Measurements from ENCODE around the gene KBTBD8.

Gene KBTBD8

DNA sequence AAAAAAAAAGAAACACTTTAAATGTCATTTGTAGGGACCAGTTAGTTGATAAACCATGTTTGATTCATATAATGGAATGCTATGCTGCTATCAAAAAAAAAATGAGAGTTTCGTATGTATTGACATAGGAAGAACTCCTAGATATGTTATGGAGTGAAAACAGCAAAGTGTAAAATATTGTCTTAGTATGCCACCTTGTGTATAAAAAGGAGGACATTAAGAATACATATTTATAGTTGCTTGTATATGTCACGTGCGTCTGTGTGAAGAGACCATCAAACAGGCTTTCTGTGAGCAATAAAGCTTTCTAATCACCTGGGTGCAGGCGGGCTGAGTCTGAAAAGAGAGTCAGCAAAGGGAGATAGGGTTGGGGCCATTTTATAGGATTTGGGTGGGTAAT is 39.5 kb downstream of the KBTBD8 start:
- DNase-seq (ENCODE audit: low spot score), result no peak

DNA sequence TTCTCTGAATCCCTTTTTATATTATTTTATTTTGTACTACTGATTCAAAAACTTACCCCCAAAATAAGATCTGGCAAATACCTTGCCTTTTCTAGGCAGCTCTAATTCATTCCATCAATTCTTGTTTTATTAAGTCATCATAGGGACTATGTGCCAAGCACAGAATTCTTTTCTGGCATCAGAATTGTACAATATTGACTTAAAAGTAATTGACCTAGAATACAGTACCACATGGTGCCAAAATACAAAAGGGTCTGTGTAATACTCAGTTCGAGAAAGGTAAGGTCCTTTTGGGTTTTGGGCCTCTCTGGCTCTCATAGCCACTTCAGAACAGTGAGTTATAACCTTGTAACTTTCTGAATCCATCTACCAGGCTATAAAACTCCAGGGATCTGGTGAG is 46.2 kb downstream of the KBTBD8 start:
- no peak for DNase-seq (ENCODE audit: low spot score)

DNA sequence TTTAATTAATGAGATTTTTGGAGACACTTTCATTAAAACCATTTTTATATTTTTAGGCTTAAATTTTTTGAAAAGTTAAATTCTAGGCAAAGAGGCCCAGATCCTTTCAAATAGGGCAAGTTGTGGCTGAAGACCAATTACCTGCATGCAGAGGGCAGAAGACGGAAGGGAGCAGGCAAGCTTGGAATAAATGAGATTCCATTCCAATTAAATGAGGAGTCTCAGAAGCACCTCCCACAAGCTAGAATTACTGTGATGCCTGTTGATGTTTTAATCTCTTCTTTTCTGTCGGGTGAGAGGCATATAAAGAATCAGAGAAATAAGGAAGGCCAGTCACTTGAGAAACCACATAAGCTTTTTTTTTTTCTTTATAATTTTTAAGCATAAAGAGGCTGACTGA is 46.8 kb downstream of the KBTBD8 start:
- DNase-seq (ENCODE audit: low spot score), result no peak

DNA sequence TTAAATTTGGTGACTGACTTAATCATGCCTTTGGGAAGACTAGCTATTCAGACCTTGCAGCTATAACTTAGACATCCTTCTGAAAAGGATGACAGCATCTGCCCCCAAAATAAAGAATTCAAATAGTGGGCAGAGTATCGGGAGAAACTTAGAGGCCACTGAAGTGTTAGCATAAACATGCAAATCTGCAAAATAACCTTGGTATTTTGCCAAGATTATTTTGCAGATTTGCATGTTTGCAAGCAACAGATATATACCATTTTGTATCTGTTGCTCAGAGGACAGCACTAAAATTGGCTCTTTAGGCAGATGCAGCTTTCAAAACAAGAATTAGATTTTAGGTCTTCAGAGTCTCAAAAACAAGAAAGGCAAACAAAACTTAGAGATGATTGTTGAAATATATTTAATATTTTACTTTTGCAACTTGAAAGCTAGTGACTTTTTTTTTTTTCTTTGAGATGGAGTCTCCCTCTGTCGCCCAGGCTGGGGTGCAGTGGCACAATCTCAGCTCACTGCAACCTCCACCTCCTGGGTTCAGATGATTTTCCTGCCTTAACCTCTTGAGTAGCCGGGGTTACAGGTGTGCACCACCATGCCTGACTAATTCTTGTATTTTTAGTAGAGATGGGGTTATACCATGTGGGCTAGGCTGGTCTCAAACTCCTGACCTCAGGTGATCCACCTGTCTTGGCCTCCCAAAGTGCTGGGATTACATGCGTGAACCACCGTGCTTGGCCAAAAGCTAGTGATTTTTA is 47.8 kb downstream of the KBTBD8 start:
- no peak for DNase-seq (ENCODE audit: low spot score)

DNA sequence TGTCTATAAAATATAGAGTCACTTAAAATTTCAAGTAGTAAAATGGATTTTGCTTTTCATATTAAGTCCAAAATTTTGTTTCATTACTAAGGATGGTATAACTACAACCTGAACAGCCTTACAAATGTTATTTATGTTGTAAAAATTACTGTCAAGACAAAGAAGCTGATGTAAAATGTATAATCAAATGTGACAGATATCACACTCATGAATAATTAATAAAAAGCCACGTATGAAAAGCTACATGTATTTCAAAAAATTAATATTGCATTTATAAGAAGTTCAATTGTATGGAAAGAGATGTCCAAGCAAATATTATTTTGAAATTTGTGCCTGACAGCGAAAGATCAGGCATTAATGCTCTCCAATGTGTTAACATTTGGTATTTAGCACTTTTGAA is 48.9 kb downstream of the KBTBD8 start:
- no peak for DNase-seq (ENCODE audit: low spot score)

DNA sequence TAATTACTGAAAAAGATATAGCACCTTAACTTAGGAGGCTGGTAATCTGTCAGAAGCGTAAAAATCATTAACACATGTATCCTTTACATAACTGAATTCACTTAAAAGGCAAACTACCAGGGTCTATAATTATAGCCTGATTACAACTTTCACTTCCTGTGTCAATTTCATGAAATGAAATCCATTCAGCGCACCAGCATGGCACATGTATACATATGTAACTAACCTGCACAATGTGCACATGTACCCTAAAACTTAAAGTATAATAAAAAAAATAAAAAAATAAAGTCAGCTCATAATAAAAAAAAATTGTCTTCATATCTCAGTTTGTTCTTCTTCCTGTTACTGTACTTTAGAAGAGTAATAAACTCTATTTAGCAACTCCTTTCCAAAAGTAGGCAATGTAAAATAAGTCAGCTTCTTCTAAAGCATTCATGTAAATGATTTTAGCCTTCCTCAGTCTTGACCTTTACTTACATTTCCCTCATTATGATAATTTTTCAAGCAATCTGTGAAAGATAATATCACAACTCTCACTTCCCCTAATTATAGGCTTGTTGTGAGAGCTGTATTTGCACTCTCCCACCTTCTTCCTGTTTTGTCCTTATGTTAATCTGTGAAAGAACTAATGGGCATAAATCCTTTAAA is 50.1 kb downstream of the KBTBD8 start:
- DNase-seq (ENCODE audit: low spot score), result no peak

DNA sequence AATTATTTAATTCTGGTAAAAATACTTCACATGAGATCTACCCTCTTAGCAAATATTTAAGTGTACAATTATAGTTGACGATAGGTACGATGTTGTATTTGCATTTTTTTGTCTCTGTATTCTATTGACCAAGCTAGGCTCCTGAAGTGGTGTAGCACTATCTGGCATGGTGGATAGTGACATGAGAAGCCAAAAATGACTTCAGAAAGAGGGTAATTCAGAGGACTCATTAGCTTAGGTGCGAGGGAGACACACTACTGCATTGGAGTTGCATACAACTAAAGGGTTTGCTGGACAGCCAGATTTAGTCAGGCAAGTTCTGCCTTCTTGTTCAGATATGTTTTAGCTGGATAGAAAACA is 50.6 kb downstream of the KBTBD8 start:
- DNase-seq (ENCODE audit: low spot score), result no peak

DNA sequence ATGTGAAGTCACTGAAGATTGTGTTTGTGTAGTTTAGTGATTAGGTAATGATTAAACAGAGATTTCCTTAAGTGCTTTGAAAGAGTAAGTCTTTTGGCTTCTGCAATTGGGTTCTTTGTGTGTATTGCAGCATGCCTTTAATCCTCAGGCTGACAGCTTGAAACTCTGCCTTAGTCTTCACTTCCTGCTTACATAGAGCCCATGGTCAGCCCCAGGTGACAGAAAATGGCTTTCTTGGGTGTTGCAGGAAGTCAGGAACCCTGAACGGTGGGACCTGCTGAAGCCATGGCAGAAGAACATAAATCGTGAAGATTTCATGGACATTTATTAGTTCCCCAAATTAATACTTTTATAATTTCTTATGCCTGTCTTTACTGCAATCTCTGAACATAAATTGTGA is 61.3 kb downstream of the KBTBD8 start:
- no peak for DNase-seq (ENCODE audit: low spot score)
